MCF 10A (cell line): ENCODE measurements around the gene BATF. TPM values are rescaled to one million over a fixed set of nuclear protein-coding genes. Genes with fewer than 3 reads are reported as not detected.

Experiments used
- BruUV-seq: library from RNA; stranded (reverse); fragments of 400-500 nt; replicated peaks from 2 replicates; lab custom pipeline; 2021; lab: Mats Ljungman, UMichigan
- CTCF ChIA-PET: fragments of 300-600 bp; sonication (Branson Sonifier 250); formaldehyde crosslinking; extraction: SDS; loops from one replicate; lab custom pipeline; 2021; ENCODE audit warnings: antibody characterized with exemption, inconsistent platforms; lab: Yijun Ruan, JAX
- POLR2A ChIA-PET: fragments of 300-600, 350-650 bp; sonication (Branson Sonifier 250); formaldehyde crosslinking; extraction: SDS; loops from one replicate; lab custom pipeline; 2020; ENCODE audit warnings: antibody characterized with exemption, inconsistent platforms; lab: Yijun Ruan, JAX
- DNase-seq: peaks from one replicate; pipeline ENCODE4 v3.0.0-alpha.2; 2018; ENCODE audit not compliant: unreplicated experiment
- H3K27ac Mint-ChIP-seq: one replicate; pipeline ENCODE4 v1.8.0; 2022; ENCODE audit warnings: mild to moderate bottlenecking, low read depth, mixed read lengths; ENCODE audit not compliant: unreplicated experiment
- H3K27me3 Mint-ChIP-seq: one replicate; pipeline ENCODE4 v1.8.0; 2022; ENCODE audit warnings: mixed read lengths; ENCODE audit not compliant: insufficient read depth, unreplicated experiment
- H3K36me3 Mint-ChIP-seq: one replicate; pipeline ENCODE4 v1.8.0; 2022; ENCODE audit warnings: mild to moderate bottlenecking, moderate library complexity, mixed read lengths; ENCODE audit not compliant: insufficient read depth, unreplicated experiment
- H3K4me1 Mint-ChIP-seq: one replicate; pipeline ENCODE4 v1.8.0; 2022; ENCODE audit warnings: mixed read lengths; ENCODE audit not compliant: insufficient read depth, unreplicated experiment
- H3K4me3 Mint-ChIP-seq: one replicate; pipeline ENCODE4 v1.8.0; 2022; ENCODE audit warnings: mild to moderate bottlenecking, moderate library complexity, mixed read lengths; ENCODE audit not compliant: unreplicated experiment
- H3K9me3 Mint-ChIP-seq: one replicate; pipeline ENCODE4 v1.8.0; 2022; ENCODE audit warnings: mixed read lengths; ENCODE audit not compliant: unreplicated experiment
- CTCF ChIP-seq: fragments of 200-600 bp; IDR thresholded peaks from one replicate; pipeline ENCODE4 v1.8.0; 2022; ENCODE audit warnings: antibody characterized with exemption, mild to moderate bottlenecking; ENCODE audit not compliant: unreplicated experiment
- intact Hi-C: fragments of 100-400 bp; cut with micrococcal nuclease; formaldehyde crosslinking; loops from 2 replicates; pipeline ENCODE4 v1.14.1; 2022
- total RNA-seq: library from RNA; stranded (reverse); gene quantifications from 2 replicates; pipeline ENCODE4 v1.2.3, GENCODE V29; 2022

Gene BATF
- total RNA-seq, 1 experiment from 2014 or later = not detected

- no peak overlapping the region for H3K27ac Mint-ChIP-seq
- H3K4me1 Mint-ChIP-seq = peaks cover 7% of the 10 kb centered on the region
- intact Hi-C loops = no loop called here
- H3K4me3 Mint-ChIP-seq = no peak overlapping the region
- CTCF ChIA-PET = interaction anchor here (0.5 kb wide), 1 partner anchor 91 kb away, joined by 6 read pairs; no protein-coding TSS in a partner anchor
- DNase-seq = peak; percentile 17
- POLR2A ChIA-PET = interaction anchor here (0.6 to 1.3 kb wide), 2 partner anchors 10 to 607 kb away, joined by 3 to 5 read pairs; no protein-coding TSS in a partner anchor
- no peak for TF ChIP-seq CTCF
- no peaks in the 10 kb centered on the region for H3K27me3 Mint-ChIP-seq
- no TSS peak for BruUV-seq
- H3K9me3 Mint-ChIP-seq = no peaks in the 10 kb centered on the region
- no peaks in the 10 kb centered on the region for H3K36me3 Mint-ChIP-seq
Measured at GRCh38 chr14:75523771-75524171, 1.5 kb downstream of the BATF start.

- Mint-ChIP-seq H3K4me1 (peaks cover 8% of the 10 kb centered on the region), H3K27me3 (no peaks in the 10 kb centered on the region), H3K27ac (no peak overlapping the region), H3K36me3 (no peaks in the 10 kb centered on the region), H3K4me3 (no peak overlapping the region), H3K9me3 (no peaks in the 10 kb centered on the region)
- intact Hi-C loops = no loop called here
- ChIA-PET POLR2A (interaction anchor here (0.6 to 0.8 kb wide), 2 partner anchors 10 to 1483 kb away, joined by 3 read pairs; no protein-coding TSS in a partner anchor), CTCF (interaction anchor here (0.8 to 1.3 kb wide), 2 partner anchors 10 to 36 kb away, joined by 4 read pairs; no protein-coding TSS in a partner anchor)
- TF ChIP-seq CTCF = no peak
- no peak for DNase-seq
- no TSS peak for BruUV-seq
Measured at GRCh38 chr14:75525969-75526368, 3.7 kb downstream of the BATF start.

GRCh38 chr14:75527449-75528163 is 5.3 kb downstream of the BATF start:
- Mint-ChIP-seq H3K27ac (no peak overlapping the region), H3K4me1 (peaks cover 21% of the 10 kb centered on the region), H3K36me3 (no peaks in the 10 kb centered on the region), H3K9me3 (no peaks in the 10 kb centered on the region), H3K27me3 (no peaks in the 10 kb centered on the region), H3K4me3 (no peak overlapping the region)
- ChIA-PET CTCF (interaction anchor here (0.6 kb wide), 2 partner anchors 126 to 1279 kb away, joined by 3 to 5 read pairs; no protein-coding TSS in a partner anchor), POLR2A (no interaction called here)
- DNase-seq = no peak
- BruUV-seq = no TSS peak
- intact Hi-C loops = no loop called here
- no peak for TF ChIP-seq CTCF

GRCh38 chr14:75531256-75531655 is 9.0 kb downstream of the BATF start:
- no peak for TF ChIP-seq CTCF

More at GRCh38 chr14:75531256-75531655, 9.0 kb downstream of the BATF start:
- Mint-ChIP-seq H3K4me1 (peaks cover 34% of the 10 kb centered on the region), H3K36me3 (no peaks in the 10 kb centered on the region), H3K27me3 (no peaks in the 10 kb centered on the region), H3K9me3 (no peaks in the 10 kb centered on the region), H3K27ac (peak overlapping the region; percentile 65), H3K4me3 (no peak overlapping the region)
- no peak for DNase-seq
- no TSS peak for BruUV-seq
- intact Hi-C loops = no loop called here
- POLR2A ChIA-PET = interaction anchor here (0.7 kb wide), 1 partner anchor 19 kb away, joined by 3 read pairs; no protein-coding TSS in a partner anchor
- CTCF ChIA-PET = interaction anchor here (0.5 to 1.4 kb wide), 4 partner anchors 29 to 625 kb away, joined by 3 to 4 read pairs (median 3); no protein-coding TSS in a partner anchor
